HG03565 (cell line): ENCODE data around the gene ISCA1.

ENCODE experiments used
- ATAC-seq: cut with Tn5 transposase; IDR thresholded peaks from one replicate; pipeline ENCODE4 v1.9.1; 2021; ENCODE audit warnings: mild to moderate bottlenecking, moderate library complexity; ENCODE audit not compliant: unreplicated experiment

The ISCA1 gene

DNA sequence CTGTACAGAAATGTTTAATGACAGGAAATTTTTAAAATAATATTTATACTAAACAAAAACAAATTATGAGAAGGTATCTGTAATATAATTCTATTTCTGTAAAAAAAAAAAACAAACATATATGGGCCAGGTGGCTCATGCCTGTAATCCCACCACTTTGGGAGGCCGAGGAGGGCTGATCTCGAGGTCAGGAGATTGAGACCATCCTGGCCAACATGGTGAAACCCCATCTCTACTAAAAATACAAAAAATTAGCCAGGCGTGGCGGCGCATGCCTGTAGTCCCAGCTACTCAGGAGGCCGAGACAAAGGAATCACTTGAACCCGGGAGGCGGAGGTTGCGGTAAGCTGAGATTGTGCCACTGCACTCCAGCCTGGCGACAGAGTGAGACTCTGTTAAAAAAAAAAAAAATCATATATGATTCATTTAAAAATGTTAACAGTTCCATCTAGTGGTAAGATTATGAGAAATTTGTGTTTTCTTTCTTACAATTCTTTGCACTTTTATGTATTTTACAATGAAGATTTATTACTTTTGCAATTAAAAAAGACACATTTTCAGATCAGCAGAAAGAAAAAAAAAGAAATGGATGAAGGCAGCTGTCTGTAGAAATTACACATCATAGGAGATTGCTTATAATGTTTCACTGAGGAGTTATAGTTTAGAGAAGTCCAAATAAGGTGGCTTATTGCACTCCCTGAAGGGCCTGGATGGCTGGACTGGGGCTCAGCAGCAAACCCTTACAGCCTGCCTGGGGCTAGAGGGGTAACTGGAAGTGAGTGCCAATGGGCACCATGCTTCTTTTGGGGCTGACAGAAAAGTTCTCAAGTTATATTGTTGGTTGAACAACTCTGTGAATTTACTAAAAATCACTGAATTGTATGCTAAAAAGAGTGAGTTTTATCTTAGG is 43.2 kb downstream of the ISCA1 start:
- ATAC-seq: no peak

DNA sequence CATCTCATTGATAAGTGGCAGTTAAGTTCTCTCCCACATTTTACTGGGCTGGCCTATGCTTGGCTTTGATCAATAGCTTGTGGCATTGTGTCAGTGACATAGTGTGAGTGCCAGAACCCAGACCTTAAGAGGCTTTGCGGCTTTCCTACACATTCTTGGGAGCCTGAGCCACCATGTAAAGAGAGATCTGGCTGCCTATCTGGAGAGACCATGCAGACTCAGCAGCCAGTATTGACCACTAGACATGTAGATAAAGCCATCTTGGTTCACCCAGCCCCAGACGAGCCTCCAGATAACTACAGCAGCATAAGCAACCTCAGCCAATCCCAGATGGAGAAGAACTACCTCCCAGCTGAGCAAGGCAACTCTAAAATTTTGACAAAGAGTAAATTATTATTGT is 51.5 kb downstream of the ISCA1 start:
- ATAC-seq: no peak

DNA sequence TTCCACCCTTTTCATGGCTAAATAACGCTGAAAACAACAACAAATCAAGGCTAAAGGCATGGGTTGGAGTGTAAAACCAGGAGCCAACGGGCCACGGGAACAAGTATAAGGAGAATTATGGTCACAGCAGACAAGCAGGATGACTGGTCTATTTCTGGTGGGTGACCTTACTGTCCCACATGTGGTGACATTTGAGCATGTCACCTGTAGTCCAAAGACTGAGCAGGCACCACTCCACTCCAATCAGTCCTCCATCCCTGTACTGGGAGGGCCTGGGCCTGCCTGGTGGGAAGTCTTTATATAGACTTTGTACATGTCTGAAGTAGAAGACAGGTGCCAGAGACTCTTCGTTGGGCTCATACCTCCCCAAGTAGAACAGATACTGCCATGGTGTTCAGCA is 59.7 kb downstream of the ISCA1 start:
- ATAC-seq: no peak

DNA sequence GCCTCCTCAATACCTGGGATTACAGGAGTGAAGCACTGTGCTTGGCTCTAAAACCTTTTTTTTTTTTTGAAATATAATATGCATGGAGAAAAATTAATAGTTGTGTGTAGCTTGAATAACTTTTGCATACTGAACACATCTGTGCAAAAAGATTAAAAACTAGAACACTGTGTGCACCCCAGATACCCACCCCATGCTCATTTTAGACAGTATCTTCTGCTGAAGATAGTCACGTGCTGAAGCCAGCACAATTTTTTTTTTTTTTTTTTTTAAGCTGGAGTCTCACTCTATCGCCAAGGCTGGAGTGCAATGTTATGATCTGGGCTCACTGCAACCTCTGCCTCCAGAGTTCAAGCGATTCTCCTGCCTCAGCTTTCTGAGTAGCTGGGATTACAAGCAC is 62.7 kb downstream of the ISCA1 start:
- ATAC-seq: no peak

DNA sequence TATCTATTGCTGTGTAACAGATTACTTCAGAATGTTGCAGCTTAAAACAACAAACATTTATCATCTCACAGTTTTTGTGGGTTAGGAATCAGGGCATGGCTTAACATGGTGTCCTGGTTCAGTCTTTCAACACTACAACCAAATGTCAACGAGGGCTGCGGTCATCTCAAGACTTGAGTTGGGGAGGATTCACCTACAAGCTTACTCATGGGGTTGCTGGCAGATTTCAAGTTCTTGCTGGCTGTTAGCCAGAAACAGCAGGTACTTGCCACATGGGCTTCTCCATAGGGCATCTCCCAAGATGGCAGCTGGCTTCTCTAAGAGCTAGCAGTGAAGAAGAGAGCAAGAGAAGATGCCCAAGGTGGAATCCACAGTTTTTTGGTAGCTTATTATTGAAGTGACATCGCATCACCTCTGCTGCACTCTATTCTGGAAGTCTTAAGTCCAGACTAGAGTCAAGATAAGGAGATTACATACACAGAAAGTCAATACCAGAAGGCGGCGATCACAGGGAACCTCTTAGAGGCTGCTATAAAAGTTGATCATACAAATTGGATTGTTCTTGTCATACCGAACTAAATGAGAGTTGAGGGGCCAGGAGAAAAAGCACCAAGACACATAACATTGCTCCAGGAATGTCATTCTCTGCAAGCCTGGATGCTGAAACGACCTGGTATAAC is 65.1 kb downstream of the ISCA1 start:
- no peak for ATAC-seq
